ENCODE results near the gene SLC35E1. TPM values are rescaled to one million over a fixed set of nuclear protein-coding genes. Genes with fewer than 3 reads are reported as not detected.

SLC35E1 gene
- total RNA-seq, 1 experiment from 2014 or later, result 35.8 TPM

DNA sequence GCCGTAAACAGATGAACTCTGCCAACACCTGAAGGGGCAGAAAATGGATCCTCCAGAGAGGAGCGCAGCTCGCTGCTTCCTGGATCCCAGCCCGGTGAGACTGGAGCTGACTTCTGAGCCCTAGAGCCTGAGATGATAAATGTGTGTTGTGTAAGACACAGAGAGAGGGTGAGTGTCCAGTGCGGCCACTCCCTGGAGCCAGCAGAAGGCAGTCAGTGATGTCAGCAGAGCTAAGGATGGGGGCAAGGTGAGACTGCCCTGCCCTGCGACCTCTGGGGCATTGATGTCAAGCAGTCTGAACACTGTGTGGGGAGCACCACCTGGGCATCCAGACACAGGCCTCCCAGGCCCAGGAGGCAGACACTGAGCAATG lies 9.7 kb upstream of the SLC35E1 start:
- Histone ChIP-seq H2BK15ac (ENCODE audit: low read depth, low read length) (no peak overlapping the region), H3K56ac (ENCODE audit: insufficient read length, low read depth, low read length) (no peak overlapping the region), H3K18ac (ENCODE audit: insufficient read length, low read depth, low read length) (no peak overlapping the region), H3K9me3 (ENCODE audit: control insufficient read depth, low read depth, low read length) (no peaks in the 10 kb centered on the region), H2AK5ac (ENCODE audit: insufficient read length, low read length) (no peak overlapping the region), H3K23ac (ENCODE audit: insufficient read length, low read depth, low read length) (no peak overlapping the region), H2BK120ac (ENCODE audit: low read depth, low read length, poor library complexity, severe bottlenecking) (no peak overlapping the region), H3K9ac (ENCODE audit: extremely low read depth, insufficient read length, low read length) (no peak overlapping the region), H2BK12ac (ENCODE audit: insufficient read length, low read depth, low read length) (no peak overlapping the region), H4K8ac (replicated peaks; ENCODE audit: insufficient read length, low read depth, low read length) (no peak overlapping the region), H3K23me2 (ENCODE audit: insufficient read length, low read depth, low read length, poor library complexity, severe bottlenecking) (no peaks in the 10 kb centered on the region), H2BK5ac (ENCODE audit: insufficient read length, low read length) (no peak overlapping the region), H3K79me2 (ENCODE audit: insufficient read depth, low read length) (peaks cover 9% of the 10 kb centered on the region; the same call in 1 of the 2 replicates), H3K4me1 (ENCODE audit: insufficient read depth, low read length) (peaks cover 8% of the 10 kb centered on the region), H3K14ac (ENCODE audit: insufficient read depth, low read length) (no peak overlapping the region), H3K4ac (ENCODE audit: low read depth, low read length) (no peak overlapping the region), H3T11ph (ENCODE audit: low read length) (no peak overlapping the region), H2BK20ac (ENCODE audit: low read depth, low read length, poor library complexity, severe bottlenecking) (no peak overlapping the region), H3K27ac (ENCODE audit: insufficient read length, low read depth, low read length) (no peak overlapping the region), H3K79me1 (ENCODE audit: insufficient read depth, low read depth, low read length, poor library complexity, severe bottlenecking) (peaks cover 12% of the 10 kb centered on the region), H3K4me2 (ENCODE audit: insufficient read depth, insufficient read length, low read length) (no peak overlapping the region), H4K20me1 (ENCODE audit: control insufficient read depth, insufficient read depth, insufficient read length) (no peaks in the 10 kb centered on the region), H4K5ac (ENCODE audit: insufficient read length, low read depth, low read length) (no peak overlapping the region), H3K27me3 (ENCODE audit: insufficient read depth, low read length) (no peaks in the 10 kb centered on the region), H4K91ac (ENCODE audit: insufficient read length, low read depth, low read length) (no peak overlapping the region), H2AFZ (ENCODE audit: low read length) (no peak overlapping the region)
- TF ChIP-seq, protein P1, sequence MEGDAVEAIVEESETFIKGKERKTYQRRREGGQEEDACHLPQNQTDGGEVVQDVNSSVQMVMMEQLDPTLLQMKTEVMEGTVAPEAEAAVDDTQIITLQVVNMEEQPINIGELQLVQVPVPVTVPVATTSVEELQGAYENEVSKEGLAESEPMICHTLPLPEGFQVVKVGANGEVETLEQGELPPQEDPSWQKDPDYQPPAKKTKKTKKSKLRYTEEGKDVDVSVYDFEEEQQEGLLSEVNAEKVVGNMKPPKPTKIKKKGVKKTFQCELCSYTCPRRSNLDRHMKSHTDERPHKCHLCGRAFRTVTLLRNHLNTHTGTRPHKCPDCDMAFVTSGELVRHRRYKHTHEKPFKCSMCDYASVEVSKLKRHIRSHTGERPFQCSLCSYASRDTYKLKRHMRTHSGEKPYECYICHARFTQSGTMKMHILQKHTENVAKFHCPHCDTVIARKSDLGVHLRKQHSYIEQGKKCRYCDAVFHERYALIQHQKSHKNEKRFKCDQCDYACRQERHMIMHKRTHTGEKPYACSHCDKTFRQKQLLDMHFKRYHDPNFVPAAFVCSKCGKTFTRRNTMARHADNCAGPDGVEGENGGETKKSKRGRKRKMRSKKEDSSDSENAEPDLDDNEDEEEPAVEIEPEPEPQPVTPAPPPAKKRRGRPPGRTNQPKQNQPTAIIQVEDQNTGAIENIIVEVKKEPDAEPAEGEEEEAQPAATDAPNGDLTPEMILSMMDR (conservative IDR thresholded peaks at IDR 0.05), result no peak
- no peaks in the 10 kb centered on the region for H3K9me3 Mint-ChIP-seq
- H3K27me3 Mint-ChIP-seq (ENCODE audit: low read depth), result no peaks in the 10 kb centered on the region
- peaks cover 27 to 34% of the 10 kb centered on the region in 2 experiments for H3K4me1 Mint-ChIP-seq
- H3K36me3 Mint-ChIP-seq (ENCODE audit: insufficient read depth in 1 of 3, low read depth in 3 of 3), result peaks cover 2 to 7% (median 5%) of the 10 kb centered on the region in 3 experiments; a peak in 4 of 7 replicates
- H3K27ac Mint-ChIP-seq, result peak overlapping the region; percentile 56 to 92 (median 81); a peak in 4 of 7 replicates
- DNase-seq, result no peak
- WGBS (ENCODE audit: extremely low coverage, insufficient read length, low lambda C conversion rate), result no CpG with 5 or more reads among the region's 6 CpGs
- no peak overlapping the region for H3K4me3 Mint-ChIP-seq
